Measurements from ENCODE around the gene CLDN4.

The CLDN4 gene

GRCh38 chr7:73876361-73876760, 45.6 kb downstream of the CLDN4 start:
- no peak for DNase-seq (ENCODE audit: low read depth)

- no peak for DNase-seq (ENCODE audit: low read depth)
Measured at GRCh38 chr7:73876973-73877372, 46.2 kb downstream of the CLDN4 start.

GRCh38 chr7:73879977-73880681, 49.3 kb downstream of the CLDN4 start:
- DNase-seq (ENCODE audit: low read depth), result no peak

GRCh38 chr7:73880755-73881328, 50.0 kb downstream of the CLDN4 start:
- DNase-seq (ENCODE audit: low read depth), result no peak

GRCh38 chr7:73881352-73882046, 50.7 kb downstream of the CLDN4 start:
- DNase-seq (ENCODE audit: low read depth), result no peak

GRCh38 chr7:73882047-73882402, 51.2 kb downstream of the CLDN4 start:
- DNase-seq (ENCODE audit: low read depth), result no peak
